Left colon (tissue), 2 donors: ENCODE results near the gene PYDC1. TPM values are rescaled to one million over a fixed set of nuclear protein-coding genes. Genes with fewer than 3 reads are reported as not detected.
"Not testable (repeated sequence)": the region's sequence is repeated elsewhere in the genome, so short reads cannot be mapped to it uniquely, and the experiment has no call there.

Experiments used
- ATAC-seq: fragments of 200-7000 bp; cut with Tn5 transposase; one replicate; pipeline ENCODE4 v1.9.1; 2020; ENCODE audit warnings: mild to moderate bottlenecking, moderate library complexity
- DNase-seq, 2 donors: peaks; one replicate each; pipeline ENCODE4 v3.0.0-alpha.2; 2020
- intact Hi-C, 2 donors: fragments of 100-400 bp; cut with DNase I in 1 of 2; cut with micrococcal nuclease in 1 of 2; formaldehyde crosslinking; loops; one replicate each; pipeline versions ENCODE4 v1.11.2 to v1.14.0; 2022; cut with DNase I, micrococcal nuclease
- total RNA-seq, 2 donors: library from RNA; stranded (reverse); fragmentation: NEBNext Ultra II Directional; extraction: Animal tissue kit (Norgen Biotek cat#: 25700); gene quantifications; one replicate each; pipeline ENCODE4 v1.2.1, GENCODE V29; 2021
- donor health status: DM: no; HTN: no; CAD: no.
- donor health status: DM: yes; HTN: yes; CAD: no.

The PYDC1 gene
- total RNA-seq, 2 donors from 2014 or later = not detected

GRCh38 chr16:31200111-31200510 lies 16.8 kb downstream of the PYDC1 start:
- intact Hi-C loops, DNase-seq, ATAC-seq: not testable (repeated sequence)

GRCh38 chr16:31199430-31200041 lies 17.4 kb downstream of the PYDC1 start:
- intact Hi-C loops = no loop called here
- ATAC-seq (no peak), DNase-seq (no peak)

GRCh38 chr16:31198207-31198882 lies 18.6 kb downstream of the PYDC1 start:
- intact Hi-C loops = no loop called here
- ATAC-seq = no peak
- DNase-seq = no peak

- ATAC-seq (no peak), DNase-seq (no peak)
- intact Hi-C loops = no loop called here
These were observed 20.4 kb downstream of the PYDC1 start for GRCh38 chr16:31196324-31197088.

GRCh38 chr16:31195861-31196260 lies 21.1 kb downstream of the PYDC1 start:
- ATAC-seq, intact Hi-C loops, DNase-seq: not testable (repeated sequence)

- no peak for DNase-seq
- intact Hi-C loops = no loop called here
- ATAC-seq = no peak
These were observed 22.0 kb downstream of the PYDC1 start for GRCh38 chr16:31194898-31195297.

- DNase-seq = no peak
- intact Hi-C loops = no loop called here
- ATAC-seq = no peak
These were observed 23.1 kb downstream of the PYDC1 start for GRCh38 chr16:31193874-31194273.

GRCh38 chr16:31192856-31193642 lies 23.9 kb downstream of the PYDC1 start:
- intact Hi-C loops = no loop called here
- DNase-seq (no peak), ATAC-seq (no peak)

GRCh38 chr16:31191697-31192428 lies 25.1 kb downstream of the PYDC1 start:
- no peak for DNase-seq
- no peak for ATAC-seq
- intact Hi-C loops = no loop called here

GRCh38 chr16:31190818-31191444 lies 26.0 kb downstream of the PYDC1 start:
- intact Hi-C loops = no loop called here
- ATAC-seq = no peak
- no peak for DNase-seq

- intact Hi-C loops = no loop called here
- ATAC-seq (no peak), DNase-seq (no peak)
These were observed 26.9 kb downstream of the PYDC1 start for GRCh38 chr16:31190061-31190460.

- ATAC-seq (no peak), DNase-seq (no peak)
- intact Hi-C loops = no loop called here
These were observed 27.5 kb downstream of the PYDC1 start for GRCh38 chr16:31189412-31189778.

GRCh38 chr16:31188450-31189411 lies 28.2 kb downstream of the PYDC1 start:
- ATAC-seq (no peak), DNase-seq (no peak)
- intact Hi-C loops = no loop called here

GRCh38 chr16:31187808-31188189 lies 29.1 kb downstream of the PYDC1 start:
- intact Hi-C loops = no loop called here
- no peak for ATAC-seq
- DNase-seq = no peak

GRCh38 chr16:31186930-31187807 lies 29.8 kb downstream of the PYDC1 start:
- intact Hi-C loops = no loop called here
- no peak for DNase-seq

GRCh38 chr16:31186176-31186575 lies 30.8 kb downstream of the PYDC1 start:
- ATAC-seq (no peak), DNase-seq (no peak)
- intact Hi-C loops = no loop called here

More at GRCh38 chr16:31186930-31187807, 29.8 kb downstream of the PYDC1 start:
- no peak for ATAC-seq
